HG03469 (cell line): Measurements from ENCODE around the gene EML4.

Experiments used
- ATAC-seq: cut with Tn5 transposase; IDR thresholded peaks from one replicate; pipeline ENCODE4 v1.9.1; 2021; ENCODE audit warnings: mild to moderate bottlenecking, moderate library complexity, moderate number of reproducible peaks; ENCODE audit not compliant: unreplicated experiment

Gene EML4

DNA sequence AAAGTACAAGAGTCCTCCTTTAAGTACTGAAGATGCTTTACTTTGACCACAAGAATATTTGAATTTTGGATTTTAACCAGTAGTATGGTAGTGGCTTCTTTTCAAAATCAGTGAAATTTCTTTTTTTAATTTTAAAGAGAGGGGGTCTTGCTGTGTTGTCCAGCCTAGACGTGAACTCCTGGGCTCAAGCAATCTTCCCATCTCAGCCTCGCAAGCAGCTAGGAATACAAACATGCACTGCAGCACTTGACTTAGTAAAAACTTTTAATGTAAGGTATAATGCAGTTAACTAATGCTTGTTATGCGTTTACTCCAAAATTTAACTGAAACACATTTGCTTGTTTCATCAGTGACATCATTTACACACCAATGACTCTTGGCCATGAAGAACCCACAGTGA lies 49.6 kb downstream of the EML4 start:
- no peak for ATAC-seq

DNA sequence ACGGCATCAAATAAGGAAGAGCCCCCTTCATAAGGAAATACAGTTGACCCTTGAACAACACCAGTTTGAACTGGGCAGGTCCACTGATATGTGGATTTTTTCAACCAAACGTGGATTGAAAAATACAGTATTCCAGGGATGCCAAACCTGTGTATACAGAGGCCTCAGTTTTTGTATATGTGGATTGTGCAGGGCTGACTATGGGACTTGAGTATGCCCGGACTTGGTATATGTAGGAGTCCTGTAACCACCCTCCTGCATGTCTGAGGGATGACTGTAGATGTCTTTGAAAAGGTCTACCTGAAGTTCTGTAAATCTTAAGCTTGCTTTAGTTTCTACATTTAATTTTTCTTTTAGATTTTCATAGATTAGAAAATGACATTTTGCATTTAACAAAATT lies 50.0 kb downstream of the EML4 start:
- ATAC-seq: no peak

DNA sequence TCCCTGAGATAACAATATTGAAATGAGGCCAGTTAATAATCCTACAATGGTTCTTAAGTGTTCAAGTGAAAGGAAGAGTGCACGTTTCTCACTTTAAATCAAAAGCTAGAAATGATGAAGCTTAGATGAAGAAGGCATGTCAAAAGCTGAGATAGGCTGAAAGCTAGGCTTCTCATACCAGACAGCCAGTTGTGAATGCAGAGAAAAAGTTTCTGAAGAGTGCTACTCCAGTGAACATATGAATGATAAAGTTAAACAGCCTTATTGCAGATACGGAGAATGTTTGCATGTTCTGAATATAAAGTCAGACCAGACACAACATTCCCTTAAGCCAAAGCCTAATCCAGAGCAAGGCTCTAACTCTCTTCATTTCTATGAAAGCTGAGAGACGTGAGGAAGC lies 51.4 kb downstream of the EML4 start:
- ATAC-seq: no peak

DNA sequence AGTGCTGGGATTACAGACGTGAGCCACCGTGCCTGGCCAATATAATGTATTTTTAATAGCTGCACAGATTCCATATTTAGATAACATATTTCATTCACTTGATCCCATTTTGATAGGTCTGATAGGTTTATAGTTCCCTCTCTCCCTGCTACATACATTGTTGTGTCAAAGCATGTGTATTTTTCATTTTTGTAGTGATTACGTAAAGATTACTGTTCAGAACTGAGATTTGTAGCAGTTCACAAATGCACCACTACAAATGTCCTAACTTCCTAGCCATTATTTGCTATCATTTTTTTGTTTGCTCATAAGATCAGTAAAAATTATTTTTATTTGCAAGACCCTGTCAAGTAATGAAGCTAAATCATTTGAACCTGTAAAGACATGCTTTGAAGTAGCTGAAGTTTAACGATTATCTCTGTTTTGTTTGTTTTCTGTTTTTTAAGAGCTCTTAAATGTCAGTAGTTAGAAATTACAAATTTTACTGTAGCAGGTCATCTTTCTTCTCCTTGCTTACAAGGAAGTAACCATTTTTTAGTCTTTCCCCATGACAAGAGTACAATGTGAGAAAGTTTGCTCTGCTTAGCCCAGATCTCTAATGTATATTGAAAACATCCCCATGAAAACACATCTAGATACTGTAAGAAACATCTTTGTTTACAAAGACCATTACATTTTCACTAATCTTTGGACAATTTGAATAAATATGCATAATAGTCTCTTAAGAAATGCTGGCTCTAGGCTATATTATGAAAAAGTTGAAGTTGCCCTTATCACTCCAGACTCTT lies 54.1 kb downstream of the EML4 start:
- no peak for ATAC-seq

DNA sequence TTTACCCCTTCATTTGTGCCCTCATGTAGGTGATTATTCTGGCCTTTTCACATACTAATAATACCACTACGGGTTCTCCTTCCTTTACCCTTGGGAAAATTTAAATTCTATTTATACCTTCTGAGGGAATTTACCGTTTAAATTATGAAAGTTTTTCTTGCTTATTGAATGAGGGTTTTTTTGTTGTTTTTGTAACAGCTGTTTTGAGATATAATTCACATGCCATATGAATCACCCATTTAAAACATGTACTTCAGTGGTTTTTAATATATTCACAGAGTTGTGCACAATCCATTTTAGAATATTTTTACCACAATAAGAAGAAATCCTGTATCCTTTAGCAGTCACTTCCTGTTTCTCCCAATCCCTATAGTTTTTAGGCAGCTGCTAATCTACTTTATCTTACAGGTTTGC lies 54.7 kb downstream of the EML4 start:
- ATAC-seq: no peak

DNA sequence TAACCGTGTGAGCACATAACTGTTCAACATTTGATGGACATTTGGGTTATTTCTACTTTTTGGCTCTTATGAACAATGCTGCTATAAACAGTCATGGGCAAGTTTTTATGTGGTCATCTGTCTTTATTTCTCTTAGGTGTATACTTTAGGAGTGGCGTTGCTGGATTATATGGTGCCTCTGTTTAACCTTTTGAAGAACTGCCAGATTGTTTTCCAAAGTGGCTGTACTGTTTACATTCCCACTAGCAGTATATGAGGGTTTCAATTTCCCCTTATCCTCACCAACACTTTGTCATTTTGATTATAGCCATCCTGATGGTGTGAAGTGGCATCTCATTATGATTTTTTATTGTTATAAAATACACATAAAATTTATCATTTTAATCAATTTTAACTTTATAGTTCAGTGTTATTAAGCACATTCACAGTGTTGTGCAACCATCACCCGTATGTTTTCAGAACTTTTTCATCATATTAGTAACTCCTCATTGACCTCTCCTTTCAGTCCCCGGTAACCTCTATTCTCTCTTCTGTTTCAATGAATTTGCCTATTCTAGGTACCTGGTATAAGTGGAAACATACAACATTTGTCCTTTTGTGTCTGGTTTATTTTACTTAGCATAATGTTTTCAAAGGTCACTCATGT lies 55.4 kb downstream of the EML4 start:
- no peak for ATAC-seq

DNA sequence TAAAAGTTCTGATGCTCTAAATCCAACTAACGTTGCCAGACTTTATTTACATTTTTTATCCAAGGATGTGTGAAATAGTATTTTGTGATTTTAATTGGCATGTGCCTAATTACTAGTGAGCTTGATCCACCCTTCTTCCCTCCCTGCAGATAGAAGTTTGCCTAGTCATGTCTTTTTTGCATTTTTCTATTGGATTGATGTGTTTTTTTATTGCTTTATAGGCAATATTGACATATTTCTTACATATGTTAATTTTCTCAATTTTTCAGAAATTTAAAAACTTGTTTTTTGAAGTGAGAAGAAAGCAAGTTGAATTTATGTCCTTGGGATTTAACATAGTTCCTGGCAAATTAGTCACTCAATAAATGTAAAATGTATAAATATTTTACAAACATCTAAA lies 56.4 kb downstream of the EML4 start:
- no peak for ATAC-seq

DNA sequence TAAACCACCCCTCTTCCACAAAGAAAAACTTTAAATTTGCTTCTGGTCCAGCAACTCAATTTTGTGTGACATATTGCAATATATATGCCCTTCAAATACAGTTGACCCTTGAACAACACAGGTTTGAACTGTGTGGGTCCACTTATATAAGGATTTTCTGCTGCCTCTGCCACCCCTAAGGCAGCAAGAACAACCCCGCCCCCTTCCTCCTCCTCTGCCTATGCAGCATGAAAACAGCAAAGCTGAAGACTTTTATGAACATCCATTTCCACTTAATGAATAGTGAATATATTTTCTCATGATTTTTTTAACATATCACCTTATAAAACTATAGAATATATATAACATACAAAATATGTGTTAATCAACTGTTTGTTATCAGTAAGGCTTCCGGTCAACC lies 58.3 kb downstream of the EML4 start:
- ATAC-seq: no peak

DNA sequence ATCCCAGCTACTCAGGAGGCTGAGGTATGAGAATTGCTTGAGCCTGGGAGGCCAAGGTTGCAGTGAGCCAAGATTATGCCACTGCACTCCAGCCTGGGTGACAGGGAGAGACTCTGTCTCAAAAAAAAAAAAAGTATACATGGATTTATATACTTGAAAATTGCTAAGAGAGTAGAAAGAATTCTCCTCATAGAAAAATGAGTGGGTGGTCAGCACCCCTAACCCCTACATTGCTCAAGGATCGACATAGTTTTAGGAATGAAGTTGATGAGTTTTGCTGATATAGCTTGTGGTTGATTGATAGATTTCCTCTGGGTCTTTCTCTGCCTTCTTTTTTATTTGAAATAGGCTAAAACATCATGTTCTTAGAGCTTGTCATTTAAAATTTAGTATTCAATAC lies 58.9 kb downstream of the EML4 start:
- ATAC-seq: no peak

DNA sequence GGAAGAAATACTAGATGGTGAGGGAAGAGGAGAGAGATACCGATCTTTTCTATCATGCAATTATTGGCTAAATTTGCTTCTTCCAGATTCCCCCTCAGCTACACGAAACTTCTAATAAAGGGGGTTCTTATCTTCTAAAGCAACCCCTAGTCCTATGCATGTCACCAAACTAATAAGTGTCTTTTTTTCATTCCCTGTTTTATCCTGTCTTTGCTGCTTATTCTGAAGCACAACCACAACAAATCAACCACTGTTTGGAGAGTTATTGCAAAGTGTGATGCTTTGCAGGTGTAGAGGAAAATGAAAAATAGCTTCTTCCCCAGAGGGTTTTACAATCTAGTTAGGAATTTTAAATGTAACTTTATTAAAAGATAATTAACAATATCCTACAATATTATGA lies 60.8 kb downstream of the EML4 start:
- ATAC-seq: no peak

DNA sequence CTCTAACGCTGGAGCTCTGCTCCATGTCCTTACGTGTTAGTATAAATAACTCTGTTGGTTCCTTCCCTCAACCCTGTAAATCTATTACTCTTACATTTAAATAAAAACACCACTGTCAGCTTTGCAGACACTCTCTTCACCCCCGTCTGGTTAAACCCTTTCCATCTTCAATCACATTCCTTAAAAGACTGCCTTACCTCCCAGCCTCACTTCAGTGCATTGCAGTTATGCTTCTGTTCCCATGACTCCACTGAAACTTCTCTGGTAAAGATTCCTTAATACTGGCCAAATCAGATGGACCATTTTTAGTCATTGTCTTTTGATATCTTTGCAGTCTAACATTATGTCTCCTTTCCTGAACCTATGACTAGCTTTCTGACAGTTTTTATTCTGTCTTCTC lies 61.7 kb downstream of the EML4 start:
- ATAC-seq: no peak

DNA sequence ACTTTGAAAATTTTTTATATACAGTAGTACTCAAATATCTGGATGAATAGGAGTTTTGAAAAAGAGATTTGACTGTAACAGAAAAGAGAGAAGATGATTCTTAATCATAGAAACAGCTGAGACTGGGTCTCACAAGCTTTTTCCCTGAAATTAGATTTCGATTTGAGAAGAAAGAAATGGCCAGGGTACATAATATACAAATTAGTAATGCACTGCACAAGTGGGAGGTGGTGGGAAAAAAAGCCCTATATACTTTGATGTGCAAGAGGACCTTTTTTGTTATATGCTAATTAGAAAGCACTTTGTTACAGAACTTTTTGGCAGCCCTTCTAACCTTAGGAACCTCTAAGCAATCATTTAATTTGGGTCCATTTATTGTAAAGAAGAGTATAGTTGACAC lies 62.9 kb downstream of the EML4 start:
- ATAC-seq: no peak

DNA sequence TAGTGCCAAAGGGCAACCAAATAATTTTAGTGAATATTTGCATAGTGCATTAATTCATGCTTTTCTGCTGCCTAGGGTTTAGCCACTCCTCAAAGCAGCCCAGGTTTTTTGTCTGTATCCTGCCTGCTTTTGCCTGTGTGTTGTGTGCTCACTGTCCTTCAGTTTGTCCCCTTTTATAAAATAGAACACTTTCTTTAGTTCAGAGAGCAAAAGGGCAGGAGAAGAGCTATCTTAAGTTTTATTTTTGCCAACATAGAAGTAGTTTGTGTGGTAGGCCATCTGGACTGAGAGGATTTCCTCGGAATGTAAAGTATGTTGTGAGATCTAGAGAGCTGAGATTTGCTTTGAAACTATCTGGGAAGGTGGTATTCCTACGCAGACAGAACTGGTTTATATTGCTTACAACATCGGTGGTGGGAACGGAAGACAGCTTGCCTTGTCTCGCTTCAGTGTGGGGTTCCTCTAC lies 64.9 kb downstream of the EML4 start:
- ATAC-seq: no peak

DNA sequence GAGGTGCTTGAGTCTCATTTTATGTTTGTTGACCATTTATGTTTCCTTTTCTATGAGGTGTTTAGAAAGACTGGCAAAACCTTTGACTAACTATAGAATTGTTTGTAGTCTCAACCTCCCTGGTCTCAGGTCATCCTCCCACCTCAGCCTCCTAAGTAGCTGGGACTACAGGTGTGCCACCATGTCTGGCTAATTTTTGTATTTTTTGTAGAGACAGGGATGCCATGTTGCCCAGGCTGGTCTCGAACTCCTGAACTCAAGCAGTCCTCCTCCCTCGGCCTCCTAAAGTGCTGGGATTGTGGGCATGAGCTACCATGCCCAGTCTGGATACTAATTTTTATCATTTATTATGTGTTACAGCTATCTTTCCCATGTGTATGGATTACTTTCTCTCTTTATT lies 67.8 kb downstream of the EML4 start:
- ATAC-seq: no peak

DNA sequence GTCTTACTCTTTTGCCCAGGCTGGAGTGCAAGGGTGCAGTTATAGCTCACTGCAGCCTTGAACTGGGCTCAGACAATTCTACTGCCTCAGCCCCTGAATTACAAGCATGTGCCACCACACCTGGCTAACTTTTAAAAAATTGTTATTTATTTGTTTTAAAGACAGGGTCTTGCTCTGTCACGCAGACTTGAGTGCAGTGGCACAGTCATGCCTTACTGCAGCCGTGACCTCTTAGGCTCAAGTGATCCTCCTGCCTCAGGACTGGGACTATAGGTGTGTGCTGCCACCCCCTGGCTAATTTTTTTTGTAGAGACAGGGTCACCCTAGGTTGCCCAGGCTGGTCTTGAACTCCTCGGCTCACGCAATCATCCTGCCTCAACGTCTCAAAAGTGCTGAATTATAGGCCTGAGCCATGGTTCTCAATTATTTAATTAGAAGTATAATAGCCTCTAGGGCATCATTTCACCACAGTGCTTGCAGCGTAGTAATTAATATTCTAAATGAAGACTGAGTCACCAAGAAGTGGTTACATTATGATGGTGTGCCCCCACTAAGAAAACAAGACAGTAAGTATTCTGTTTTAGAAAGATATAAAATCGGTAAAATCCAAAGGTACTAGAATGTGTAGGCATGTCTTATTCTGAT lies 69.6 kb downstream of the EML4 start:
- peak; percentile 95 for ATAC-seq

DNA sequence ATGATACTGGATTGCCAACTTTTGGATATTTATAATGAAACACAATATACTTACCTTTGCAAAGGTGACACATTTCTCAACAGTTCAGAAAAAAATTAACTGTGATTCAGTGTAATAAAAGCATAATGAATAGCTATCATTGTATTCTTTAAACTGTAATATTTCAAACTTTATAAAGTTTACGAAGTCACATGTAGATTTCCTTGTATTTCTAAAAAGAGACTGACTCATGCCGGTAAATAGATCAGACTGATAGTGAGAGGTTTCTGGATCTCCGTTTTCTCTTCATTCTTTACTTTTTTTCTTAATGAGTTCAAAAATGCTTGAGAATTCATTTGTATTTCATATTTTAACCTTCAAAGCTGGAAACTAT lies 70.1 kb downstream of the EML4 start:
- no peak for ATAC-seq

DNA sequence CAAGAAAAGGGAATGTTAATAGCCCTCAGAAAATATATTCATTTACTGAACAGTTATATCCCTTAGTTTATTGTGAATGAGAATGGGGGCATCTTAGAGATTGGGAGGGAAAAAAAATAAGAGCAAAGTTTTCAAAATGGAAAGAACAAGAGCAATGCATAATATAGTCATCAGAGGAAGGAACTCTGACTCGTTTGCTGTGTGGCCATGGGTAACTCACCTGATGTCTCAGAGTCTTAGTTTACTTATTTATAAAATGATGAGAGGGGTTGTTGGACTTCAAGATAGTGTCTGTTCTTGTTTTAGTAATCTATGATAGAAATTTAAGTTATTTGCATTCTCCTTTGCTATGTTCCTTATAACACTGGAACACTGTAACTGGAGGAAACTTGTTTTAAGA lies 70.7 kb downstream of the EML4 start:
- no peak for ATAC-seq

DNA sequence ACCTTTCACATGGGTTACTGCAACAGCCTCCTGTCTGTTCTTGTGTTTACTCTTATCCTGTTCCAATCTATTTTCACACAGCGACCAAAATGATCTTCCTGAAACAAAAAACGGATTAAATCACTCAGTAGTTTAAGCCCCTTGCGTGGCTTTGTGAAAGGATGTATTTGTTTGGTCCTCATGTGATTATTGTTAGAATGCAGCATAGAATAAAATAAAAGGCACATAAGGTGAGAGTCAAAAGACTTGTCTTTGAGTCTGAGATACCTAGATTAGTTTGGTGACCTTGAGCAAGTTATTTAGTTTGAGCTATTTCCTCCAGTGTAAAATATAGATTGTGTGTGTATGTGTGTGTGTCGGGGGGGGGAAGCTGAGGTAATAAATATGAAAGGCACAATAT lies 72.4 kb downstream of the EML4 start:
- no peak for ATAC-seq

DNA sequence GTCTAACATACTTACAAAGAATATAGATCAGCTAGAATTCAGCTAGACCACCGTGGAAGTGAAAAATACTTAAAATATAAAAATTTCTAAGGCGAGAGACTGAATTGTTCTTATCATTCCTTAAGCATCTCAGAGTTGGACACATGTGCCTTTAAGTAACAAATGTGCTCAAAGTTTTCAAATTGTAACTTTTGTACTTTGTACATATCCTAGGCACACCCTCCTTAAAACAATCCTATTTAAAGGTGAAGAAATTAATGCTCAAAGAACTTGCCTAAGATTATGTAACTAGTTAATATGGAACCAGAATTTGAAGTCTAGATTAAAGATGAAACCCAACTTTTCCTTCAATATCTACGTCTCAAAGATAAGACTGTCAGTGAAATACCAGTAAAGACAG lies 74.1 kb downstream of the EML4 start:
- ATAC-seq: no peak

DNA sequence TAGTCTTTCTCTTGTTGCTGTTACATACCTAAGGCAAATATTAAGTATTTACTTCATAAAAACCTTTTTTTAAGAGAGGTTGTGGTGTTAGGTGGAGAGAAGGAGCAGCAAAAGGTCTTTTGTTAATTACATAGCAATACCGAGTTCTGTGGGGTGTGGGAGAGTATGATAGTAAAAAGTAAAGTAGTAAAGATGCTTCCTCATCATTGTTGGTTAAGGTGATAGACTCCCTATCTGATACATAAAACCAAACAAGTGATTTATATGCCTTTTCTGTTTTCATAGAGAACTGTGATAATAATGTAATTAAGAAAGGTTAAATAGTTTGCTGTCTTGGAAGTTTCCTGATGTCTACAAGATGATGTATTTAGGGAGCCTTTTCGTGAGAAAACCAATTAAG lies 75.4 kb downstream of the EML4 start:
- no peak for ATAC-seq

DNA sequence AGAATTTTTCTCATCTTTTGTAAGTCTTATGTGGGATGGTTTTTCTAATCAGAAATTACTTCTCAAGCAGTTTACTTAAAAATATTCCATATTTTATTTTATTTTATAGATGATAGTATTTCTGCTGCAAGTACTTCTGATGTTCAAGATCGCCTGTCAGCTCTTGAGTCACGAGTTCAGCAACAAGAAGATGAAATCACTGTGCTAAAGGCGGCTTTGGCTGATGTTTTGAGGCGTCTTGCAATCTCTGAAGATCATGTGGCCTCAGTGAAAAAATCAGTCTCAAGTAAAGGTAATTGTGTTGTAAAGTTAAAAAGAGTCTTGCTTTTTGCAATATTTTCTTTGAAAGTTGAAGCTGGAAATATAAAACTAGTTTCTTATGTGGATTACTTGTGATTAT lies 76.2 kb downstream of the EML4 start:
- no peak for ATAC-seq

DNA sequence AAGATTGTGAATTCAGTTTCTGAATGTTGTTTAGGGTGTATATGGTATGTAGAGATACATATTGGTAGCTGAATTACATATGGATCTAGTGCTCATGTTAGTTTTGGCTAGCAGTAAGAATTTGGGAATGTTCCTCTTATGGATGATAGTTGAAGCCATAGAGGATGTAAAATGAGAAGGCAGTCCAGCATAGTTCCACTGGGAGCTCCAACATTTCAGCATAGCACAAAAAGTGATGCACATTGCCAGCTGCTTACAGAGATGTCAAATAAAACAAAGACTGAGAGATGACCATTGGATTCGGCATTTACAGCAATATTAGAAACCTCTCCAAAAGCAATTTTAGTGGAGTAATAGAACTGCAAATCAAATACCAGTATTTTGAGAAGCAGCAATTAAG lies 77.4 kb downstream of the EML4 start:
- no peak for ATAC-seq
